WTC11 (cell line): Measurements from ENCODE around the gene CT45A8.
"Not testable (repeated sequence)": the region's sequence is repeated elsewhere in the genome, so short reads cannot be mapped to it uniquely, and the experiment has no call there.

Experiments
- CTCF ChIP-seq: fragments of 200-600 bp; IDR thresholded peaks from 2 replicates; pipeline ENCODE4 v1.8.0; 2022; ENCODE audit warnings: antibody characterized with exemption
- E2F1 ChIP-seq: sonication (generic); formaldehyde crosslinking; IDR thresholded peaks from 2 replicates; pipeline ENCODE4 v1.8.0; 2022; ENCODE audit warnings: mild to moderate bottlenecking, missing genetic modification reagents
- ESRRA ChIP-seq: sonication (generic); formaldehyde crosslinking; IDR thresholded peaks from 2 replicates; pipeline ENCODE4 v1.8.1; 2022; ENCODE audit warnings: mild to moderate bottlenecking, missing genetic modification reagents, borderline replicate concordance
- SMAD4 ChIP-seq: sonication (generic); formaldehyde crosslinking; IDR thresholded peaks from 2 replicates; pipeline ENCODE4 v1.8.0; 2022; ENCODE audit warnings: mild to moderate bottlenecking, missing genetic modification reagents
- ZNF138 ChIP-seq: sonication (generic); formaldehyde crosslinking; conservative IDR thresholded peaks from 2 replicates; pipeline ENCODE4 v1.8.1; 2022; ENCODE audit warnings: mild to moderate bottlenecking, moderate library complexity, missing genetic modification reagents
- TF ChIP-seq, protein P1 (sequence below): sonication (generic); formaldehyde crosslinking; IDR thresholded peaks from 2 replicates; pipeline ENCODE4 v1.8.1; 2022; ENCODE audit warnings: mild to moderate bottlenecking, moderate library complexity, missing genetic modification reagents

- TF ChIP-seq CTCF; SMAD4 (CRISPR knock-in tag); E2F1 (CRISPR knock-in tag); ESRRA (CRISPR knock-in tag); ZNF138 (CRISPR knock-in tag): not testable (repeated sequence)
- TF ChIP-seq, protein P1, sequence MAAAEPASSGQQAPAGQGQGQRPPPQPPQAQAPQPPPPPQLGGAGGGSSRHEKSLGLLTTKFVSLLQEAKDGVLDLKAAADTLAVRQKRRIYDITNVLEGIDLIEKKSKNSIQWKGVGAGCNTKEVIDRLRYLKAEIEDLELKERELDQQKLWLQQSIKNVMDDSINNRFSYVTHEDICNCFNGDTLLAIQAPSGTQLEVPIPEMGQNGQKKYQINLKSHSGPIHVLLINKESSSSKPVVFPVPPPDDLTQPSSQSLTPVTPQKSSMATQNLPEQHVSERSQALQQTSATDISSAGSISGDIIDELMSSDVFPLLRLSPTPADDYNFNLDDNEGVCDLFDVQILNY, result not testable (repeated sequence)
These were observed 28.4 kb upstream of the CT45A8 start for GRCh38 chrX:135882741-135883140.
